Measurements from ENCODE around the gene KNTC1.

DNA sequence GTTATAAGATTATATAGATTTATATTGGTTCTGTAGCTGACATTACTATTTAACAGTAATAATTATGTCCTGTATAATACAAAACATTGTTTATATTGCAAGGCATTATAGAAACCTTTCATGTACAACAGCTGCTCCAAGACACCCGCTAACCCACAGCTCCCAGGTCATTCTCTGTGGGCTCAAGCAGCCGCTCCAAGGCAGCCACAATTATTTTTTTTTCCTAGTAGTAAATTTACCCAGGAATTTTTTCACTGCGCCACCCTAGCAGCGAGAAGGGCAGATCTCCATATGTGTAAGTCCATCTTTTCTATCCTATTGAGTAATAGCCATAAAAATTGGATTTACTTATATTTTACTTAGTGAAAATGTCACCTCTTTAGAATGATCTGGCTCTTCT, 36.3 kb downstream of the KNTC1 start:
- TF ChIP-seq, protein P1, sequence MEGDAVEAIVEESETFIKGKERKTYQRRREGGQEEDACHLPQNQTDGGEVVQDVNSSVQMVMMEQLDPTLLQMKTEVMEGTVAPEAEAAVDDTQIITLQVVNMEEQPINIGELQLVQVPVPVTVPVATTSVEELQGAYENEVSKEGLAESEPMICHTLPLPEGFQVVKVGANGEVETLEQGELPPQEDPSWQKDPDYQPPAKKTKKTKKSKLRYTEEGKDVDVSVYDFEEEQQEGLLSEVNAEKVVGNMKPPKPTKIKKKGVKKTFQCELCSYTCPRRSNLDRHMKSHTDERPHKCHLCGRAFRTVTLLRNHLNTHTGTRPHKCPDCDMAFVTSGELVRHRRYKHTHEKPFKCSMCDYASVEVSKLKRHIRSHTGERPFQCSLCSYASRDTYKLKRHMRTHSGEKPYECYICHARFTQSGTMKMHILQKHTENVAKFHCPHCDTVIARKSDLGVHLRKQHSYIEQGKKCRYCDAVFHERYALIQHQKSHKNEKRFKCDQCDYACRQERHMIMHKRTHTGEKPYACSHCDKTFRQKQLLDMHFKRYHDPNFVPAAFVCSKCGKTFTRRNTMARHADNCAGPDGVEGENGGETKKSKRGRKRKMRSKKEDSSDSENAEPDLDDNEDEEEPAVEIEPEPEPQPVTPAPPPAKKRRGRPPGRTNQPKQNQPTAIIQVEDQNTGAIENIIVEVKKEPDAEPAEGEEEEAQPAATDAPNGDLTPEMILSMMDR (IDR thresholded peaks at IDR 0.05): no peak
- TF ChIP-seq POLR2AphosphoS5 (IDR thresholded peaks at IDR 0.05; ENCODE audit: insufficient read depth in 1 of 2, low read depth in 1 of 2): no peak
- TF ChIP-seq POLR2A (IDR thresholded peaks at IDR 0.05): no peak
